ENCODE measurements around the gene ZGPAT. TPM values are rescaled to one million over a fixed set of nuclear protein-coding genes. Genes with fewer than 3 reads are reported as not detected.

Gene ZGPAT
- total RNA-seq, 1 experiment from 2014 or later = 28.3 TPM

GRCh38 chr20:63681609-63682142 lies 26.2 kb upstream of the ZGPAT start:
- H3K4me3 ChIP-seq (ENCODE audit: low read depth, low read length, poor library complexity, severe bottlenecking) = no peak overlapping the region
- ChIA-PET CTCF (no interaction called here), POLR2A (ENCODE audit: low non-redundant PET) (no interaction called here)
- no peak for TF ChIP-seq CTCF (conservative IDR thresholded peaks at IDR 0.05; ENCODE audit: low read depth, low read length)
- TF ChIP-seq EZH2 (IDR thresholded peaks at IDR 0.05; ENCODE audit: borderline replicate concordance, low read depth, low read length, poor library complexity, severe bottlenecking) = no peak
- H3K4me1 ChIP-seq (ENCODE audit: insufficient read depth, low read length, poor library complexity, severe bottlenecking) = peaks cover 8% of the 10 kb centered on the region
- no peaks in the 10 kb centered on the region for H3K27me3 ChIP-seq (replicated peaks; ENCODE audit: insufficient read depth, low read depth, low read length, poor library complexity)
- H3K9me3 ChIP-seq (ENCODE audit: low read depth, low read length, poor library complexity, severe bottlenecking) = no peaks in the 10 kb centered on the region
- DNase-seq (ENCODE audit: low spot score) = no peak
- intact Hi-C loops (cut with micrococcal nuclease; ENCODE audit: unreplicated experiment) = no loop called here
- H3K36me3 ChIP-seq (ENCODE audit: insufficient read depth, low read length, poor library complexity, severe bottlenecking) = peaks cover 3% of the 10 kb centered on the region
- H3K27ac ChIP-seq (ENCODE audit: low read depth, low read length, poor library complexity, severe bottlenecking) = peak overlapping the region; percentile 61
- BruUV-seq (replicated peaks) = no TSS peak

- no peak overlapping the region for H3K4me3 ChIP-seq (ENCODE audit: low read depth, low read length, poor library complexity, severe bottlenecking)
- intact Hi-C loops (cut with micrococcal nuclease; ENCODE audit: unreplicated experiment) = no loop called here
- DNase-seq (ENCODE audit: low spot score) = peak; percentile 78
- no peaks in the 10 kb centered on the region for H3K27me3 ChIP-seq (replicated peaks; ENCODE audit: insufficient read depth, low read depth, low read length, poor library complexity)
- H3K4me1 ChIP-seq (ENCODE audit: insufficient read depth, low read length, poor library complexity, severe bottlenecking) = peaks cover 8% of the 10 kb centered on the region
- no peak for TF ChIP-seq CTCF (conservative IDR thresholded peaks at IDR 0.05; ENCODE audit: low read depth, low read length)
- TF ChIP-seq EZH2 (IDR thresholded peaks at IDR 0.05; ENCODE audit: borderline replicate concordance, low read depth, low read length, poor library complexity, severe bottlenecking) = no peak
- POLR2A ChIA-PET (ENCODE audit: low non-redundant PET) = no interaction called here
- H3K27ac ChIP-seq (ENCODE audit: low read depth, low read length, poor library complexity, severe bottlenecking) = peak overlapping the region; percentile 61
- no peaks in the 10 kb centered on the region for H3K9me3 ChIP-seq (ENCODE audit: low read depth, low read length, poor library complexity, severe bottlenecking)
- CTCF ChIA-PET = no interaction called here
- BruUV-seq (replicated peaks) = no TSS peak
- H3K36me3 ChIP-seq (ENCODE audit: insufficient read depth, low read length, poor library complexity, severe bottlenecking) = no peaks in the 10 kb centered on the region
Measured at GRCh38 chr20:63682384-63683139, 25.3 kb upstream of the ZGPAT start.

GRCh38 chr20:63685269-63686026 lies 22.4 kb upstream of the ZGPAT start:
- CTCF ChIA-PET = no interaction called here
- BruUV-seq (replicated peaks) = no TSS peak

More at GRCh38 chr20:63685269-63686026, 22.4 kb upstream of the ZGPAT start:
- H3K4me1 ChIP-seq (ENCODE audit: insufficient read depth, low read length, poor library complexity, severe bottlenecking) = peaks cover 8% of the 10 kb centered on the region
- H3K36me3 ChIP-seq (ENCODE audit: insufficient read depth, low read length, poor library complexity, severe bottlenecking) = no peaks in the 10 kb centered on the region
- POLR2A ChIA-PET (ENCODE audit: low non-redundant PET) = no interaction called here
- H3K4me3 ChIP-seq (ENCODE audit: low read depth, low read length, poor library complexity, severe bottlenecking) = no peak overlapping the region
- intact Hi-C loops (cut with micrococcal nuclease; ENCODE audit: unreplicated experiment) = no loop called here
- TF ChIP-seq CTCF (conservative IDR thresholded peaks at IDR 0.05; ENCODE audit: low read depth, low read length) (no peak), EZH2 (IDR thresholded peaks at IDR 0.05; ENCODE audit: borderline replicate concordance, low read depth, low read length, poor library complexity, severe bottlenecking) (no peak)
- H3K9me3 ChIP-seq (ENCODE audit: low read depth, low read length, poor library complexity, severe bottlenecking) = no peaks in the 10 kb centered on the region
- H3K27ac ChIP-seq (ENCODE audit: low read depth, low read length, poor library complexity, severe bottlenecking) = no peak overlapping the region
- no peak for DNase-seq (ENCODE audit: low spot score)
- no peaks in the 10 kb centered on the region for H3K27me3 ChIP-seq (replicated peaks; ENCODE audit: insufficient read depth, low read depth, low read length, poor library complexity)
